Stimulated activated CD4-positive, alpha-beta T cell treated with anti-CD3 and anti-CD28 coated beads, Interleukin-15, amount 100 ng/mL, for 1 hour (primary cell): ENCODE results near the gene RAI1.

Experiments used
- DNase-seq, 2 donors: peaks; one replicate each; pipeline ENCODE4 v3.0.0-alpha.2; 2020; ENCODE audit warnings: low read depth in 1 of 2, low spot score in 1 of 2

Gene RAI1

GRCh38 chr17:17762744-17763105 lies 81.5 kb downstream of the RAI1 start:
- no peak for DNase-seq

DNA sequence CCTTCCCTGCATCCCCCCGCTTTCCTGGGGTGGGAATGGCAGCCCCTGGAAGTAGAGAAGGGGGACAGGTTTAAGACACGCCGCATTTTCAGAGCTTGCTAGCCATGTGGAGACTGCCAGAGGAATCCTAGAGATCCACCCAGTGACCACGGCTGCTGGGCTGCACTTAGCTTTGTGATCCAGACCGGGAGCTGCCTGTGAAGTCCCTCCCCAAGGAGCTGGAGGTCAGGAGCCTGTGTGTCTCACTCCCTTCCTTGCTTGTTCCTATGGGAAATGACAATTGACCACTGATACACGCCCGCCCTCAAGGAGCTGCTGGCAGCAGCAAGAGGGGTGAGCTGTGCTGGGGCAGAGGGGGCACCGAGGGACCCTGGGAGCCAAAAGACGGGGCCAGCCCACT lies 81.9 kb downstream of the RAI1 start:
- no peak for DNase-seq

- no peak for DNase-seq
These were observed 82.5 kb downstream of the RAI1 start for GRCh38 chr17:17763734-17764133.

DNA sequence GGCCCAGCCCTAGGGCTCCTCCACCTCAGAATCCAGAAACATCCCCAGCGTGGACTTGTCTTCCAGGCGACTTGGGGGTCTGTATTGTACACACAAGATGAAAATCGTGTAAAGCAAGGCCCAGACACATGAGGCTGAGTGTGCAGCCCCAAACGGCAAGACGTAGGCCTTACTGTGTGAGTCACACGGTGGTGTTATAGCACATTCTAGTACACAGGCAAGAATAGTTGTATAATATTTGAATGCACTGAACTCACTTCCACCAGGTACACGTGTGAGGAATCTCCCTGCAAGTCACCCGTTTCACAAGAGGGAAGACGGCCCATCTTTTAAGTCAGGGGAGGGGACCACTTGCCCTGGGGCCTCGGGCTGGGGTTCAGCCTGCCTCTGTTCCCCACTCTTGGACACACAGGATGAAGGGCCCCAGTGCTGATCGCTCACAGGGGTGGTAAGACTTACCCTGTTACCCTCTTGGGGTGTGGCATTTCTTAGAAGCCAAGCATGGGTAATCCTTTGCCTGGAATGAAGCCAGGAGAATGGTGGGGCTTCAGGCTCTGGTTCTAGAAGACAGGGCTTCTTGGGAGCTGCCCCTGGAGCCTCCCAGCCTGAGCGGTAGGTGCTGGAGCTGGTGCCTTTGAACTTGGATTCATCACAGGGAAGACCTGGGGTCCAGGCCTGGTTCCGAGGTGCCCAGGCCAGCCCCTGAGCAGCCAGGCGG lies 84.3 kb downstream of the RAI1 start:
- DNase-seq = no peak

DNA sequence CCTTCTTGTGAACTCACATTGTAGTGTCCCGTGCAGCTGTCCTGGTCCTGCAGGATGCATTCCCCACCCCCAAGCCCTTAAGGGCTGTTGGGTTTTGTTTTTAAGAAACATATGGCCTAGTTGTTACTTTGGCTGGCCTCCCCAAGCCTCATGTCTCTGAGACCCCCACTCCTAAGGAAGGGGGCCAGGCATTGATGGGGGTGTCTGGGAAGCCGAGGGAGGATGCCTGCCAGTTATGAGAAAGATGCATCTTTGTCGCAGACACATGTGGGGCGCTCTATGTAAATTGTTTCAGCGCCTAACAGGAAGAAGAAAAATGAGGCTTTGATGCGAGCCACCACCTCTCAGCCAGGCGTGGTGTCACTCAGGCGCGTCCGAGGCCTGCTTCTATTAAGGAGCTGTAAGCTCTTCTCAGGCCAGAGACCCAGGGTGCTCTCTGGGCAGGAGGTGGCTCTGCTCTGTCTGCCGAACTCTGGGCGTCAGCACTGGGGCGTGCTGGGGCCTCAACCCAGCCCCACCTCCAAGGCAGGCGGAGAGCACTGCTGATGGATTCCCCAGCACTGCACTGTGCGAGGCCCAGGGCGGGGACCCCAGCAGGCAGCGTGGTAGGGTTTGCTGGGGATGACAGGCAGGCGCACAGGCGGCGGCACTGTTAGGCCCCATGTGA lies 85.0 kb downstream of the RAI1 start:
- no peak for DNase-seq

DNA sequence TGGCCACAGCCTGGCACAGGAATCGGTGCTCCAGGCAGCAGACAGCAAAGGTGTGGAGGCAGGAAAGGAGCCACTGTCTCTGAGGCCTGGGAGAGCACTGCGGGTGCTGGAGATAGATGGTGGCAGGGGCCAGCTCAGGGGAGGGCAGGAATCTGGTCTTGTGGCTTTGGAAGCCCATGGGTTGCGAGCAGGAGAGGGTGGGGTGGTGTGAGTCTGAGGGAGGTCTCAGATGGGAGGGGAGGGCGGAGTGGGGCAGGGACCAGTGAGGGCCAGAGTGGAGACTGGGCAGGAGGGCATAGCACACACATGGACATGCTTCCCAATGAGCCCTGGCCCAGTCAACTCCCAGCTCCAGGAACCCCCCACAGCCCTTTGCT lies 85.5 kb downstream of the RAI1 start:
- no peak for DNase-seq

DNA sequence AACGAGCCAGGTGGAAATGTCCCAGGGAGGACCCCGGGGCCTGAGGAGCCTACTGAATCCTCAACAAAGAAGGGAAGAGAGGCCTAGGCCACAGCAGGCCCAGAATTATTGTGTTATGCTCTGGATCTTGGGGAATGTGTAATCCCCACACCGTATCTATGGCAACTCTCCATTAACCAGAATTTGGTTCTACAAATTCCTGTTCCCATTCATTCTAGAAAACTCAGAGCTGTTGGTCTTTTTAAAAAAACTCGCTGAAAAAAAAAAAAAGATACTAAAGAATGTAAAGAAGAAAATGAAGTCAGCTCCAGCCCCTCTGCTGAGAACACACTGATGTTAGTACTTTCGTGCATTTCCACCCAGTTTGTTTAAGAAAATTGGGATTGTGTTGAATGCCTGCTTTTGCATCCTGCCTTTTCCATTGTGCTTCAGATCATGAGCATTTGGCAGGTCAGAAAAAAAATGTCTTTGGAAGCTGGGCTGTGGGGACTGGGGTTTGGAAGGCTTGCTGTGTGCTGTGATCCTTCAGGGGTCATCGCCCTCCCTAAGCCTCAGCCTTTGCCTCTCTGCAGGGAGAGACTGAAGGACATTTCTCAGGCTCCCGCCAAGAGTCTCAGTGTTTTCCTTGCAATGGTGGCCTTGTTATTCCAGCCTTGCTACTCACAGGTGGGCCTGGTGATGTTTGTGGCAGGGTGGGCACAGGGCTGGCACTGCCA lies 86.1 kb downstream of the RAI1 start:
- DNase-seq = no peak

- no peak for DNase-seq
These were observed 86.7 kb downstream of the RAI1 start for GRCh38 chr17:17767887-17768418.

GRCh38 chr17:17768424-17769088 lies 87.3 kb downstream of the RAI1 start:
- DNase-seq = no peak

DNA sequence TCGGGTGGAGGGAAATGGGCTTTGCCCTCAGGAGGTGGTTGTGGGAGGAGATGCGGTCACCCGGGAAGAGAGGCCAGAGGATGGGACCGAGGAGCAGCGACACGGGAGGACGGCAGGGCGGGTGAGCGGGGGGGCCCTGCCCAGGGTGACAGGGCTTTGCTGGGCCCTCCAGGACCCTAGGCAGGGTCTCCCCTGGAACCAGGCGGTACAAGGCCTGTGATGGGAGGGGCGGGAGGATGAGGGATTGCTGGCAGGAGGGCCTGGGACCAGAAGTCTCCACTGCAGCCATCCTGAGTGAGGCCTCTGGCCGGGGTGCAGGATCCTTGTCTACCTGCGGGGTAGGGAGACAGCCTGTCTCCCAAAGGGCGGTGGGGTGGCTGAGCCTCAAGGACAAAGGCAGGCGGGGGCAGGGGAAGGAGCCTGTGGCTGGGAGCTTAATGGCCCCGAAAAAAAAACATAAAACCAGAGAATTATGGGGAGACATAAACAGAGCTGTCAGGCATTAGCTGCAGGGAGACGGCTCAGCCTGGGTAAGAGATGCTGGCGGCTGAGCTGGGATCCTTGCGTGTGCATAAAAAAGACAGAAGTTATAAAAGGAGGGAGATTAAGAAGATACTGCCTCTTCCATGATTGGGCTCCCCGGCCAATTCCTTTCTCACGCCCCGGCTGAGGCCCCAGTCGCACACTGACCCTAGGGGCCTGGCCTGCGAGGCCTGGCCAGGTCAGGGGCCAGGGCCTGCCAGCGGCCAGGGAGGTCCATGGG lies 88.8 kb downstream of the RAI1 start:
- DNase-seq = no peak

DNA sequence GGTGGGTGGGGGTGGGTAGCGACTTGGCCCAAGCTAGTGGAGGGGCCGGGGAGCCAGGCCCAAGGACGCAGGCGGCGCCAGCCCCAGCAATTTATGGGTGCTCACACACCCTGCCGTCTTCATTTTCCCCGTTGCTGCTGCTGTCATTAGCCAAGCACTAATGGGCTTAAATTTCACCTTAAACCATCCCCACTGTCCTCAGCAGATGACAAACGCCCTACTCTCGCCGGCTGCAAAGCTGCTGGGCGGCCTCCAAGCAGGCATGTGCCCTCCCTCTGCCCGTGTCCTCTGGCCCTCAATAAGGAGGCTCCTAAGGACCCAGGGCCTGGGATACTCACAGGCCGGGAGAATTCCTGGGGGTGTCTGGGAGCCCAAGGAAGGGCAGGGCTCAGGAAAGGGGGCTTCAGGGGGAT lies 89.4 kb downstream of the RAI1 start:
- no peak for DNase-seq

GRCh38 chr17:17771498-17772201 lies 90.4 kb downstream of the RAI1 start:
- no peak for DNase-seq

DNA sequence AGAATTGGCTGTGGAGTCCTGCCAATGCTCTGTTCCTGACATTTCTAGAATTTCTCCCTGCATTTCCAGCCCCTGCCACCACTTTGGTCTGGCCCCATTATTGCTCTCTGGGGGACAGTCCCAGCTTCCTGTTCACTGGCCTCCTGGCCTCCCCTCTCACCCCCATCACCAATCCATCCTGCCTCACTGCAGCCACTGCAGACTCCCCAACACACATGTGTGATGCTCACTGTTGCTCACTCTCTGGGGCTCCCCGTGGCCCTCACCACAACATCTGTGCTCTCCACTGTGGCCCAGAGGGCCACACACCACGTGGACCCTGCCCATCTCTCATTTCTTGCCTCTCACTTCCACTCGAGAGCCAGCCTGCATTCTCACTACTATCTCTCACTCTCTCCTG lies 91.0 kb downstream of the RAI1 start:
- no peak for DNase-seq

- DNase-seq = no peak
These were observed 93.0 kb downstream of the RAI1 start for GRCh38 chr17:17774009-17774881.

DNA sequence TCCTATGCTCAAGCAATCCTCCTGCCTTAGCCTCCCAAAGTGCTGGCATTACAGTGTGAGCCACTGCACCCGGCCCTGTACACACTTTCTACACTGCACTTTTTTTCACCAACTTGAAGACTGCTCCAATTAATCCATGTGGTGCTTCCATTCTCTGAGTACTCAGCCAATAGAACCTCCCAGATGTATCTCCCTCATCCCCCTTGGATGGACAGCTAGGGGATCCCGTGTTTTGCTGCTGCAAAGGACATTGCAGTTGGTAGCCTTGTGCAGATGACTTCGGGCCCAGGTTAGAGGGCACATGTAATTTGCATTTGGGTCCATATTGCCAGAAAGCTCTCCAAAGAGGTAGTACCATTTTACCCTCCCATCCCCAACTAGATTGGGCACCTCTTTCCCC lies 95.6 kb downstream of the RAI1 start:
- no peak for DNase-seq

- DNase-seq = no peak
These were observed 97.2 kb downstream of the RAI1 start for GRCh38 chr17:17778308-17779014.

DNA sequence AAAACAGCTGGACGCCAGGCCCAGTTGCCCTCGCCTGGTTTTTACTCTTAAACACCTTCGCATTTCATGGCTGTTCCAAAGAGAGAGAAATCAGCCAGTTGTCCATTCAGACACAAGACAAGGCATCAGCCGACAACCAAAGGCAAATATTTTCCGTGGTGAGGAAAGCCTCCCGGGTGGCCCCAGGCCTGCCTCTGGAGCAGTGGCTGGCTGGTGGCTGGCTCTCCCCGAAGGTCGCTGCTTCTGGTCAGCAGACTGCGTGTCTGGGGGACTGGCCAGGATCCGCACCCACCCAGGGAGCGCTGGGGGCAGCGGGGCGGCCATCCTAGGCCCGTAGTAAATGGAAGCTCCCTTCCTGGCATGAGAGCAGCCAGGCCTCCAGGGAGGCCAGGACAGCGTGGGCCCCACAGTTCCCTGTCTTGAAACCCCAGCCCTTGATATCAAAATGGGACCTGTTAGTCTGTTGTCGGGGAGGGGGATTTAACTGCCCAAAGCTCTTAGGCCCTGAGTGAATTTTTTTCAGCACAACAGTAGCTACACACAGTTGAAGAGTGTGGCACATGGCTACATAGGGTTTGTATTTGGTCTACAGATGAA lies 97.9 kb downstream of the RAI1 start:
- no peak for DNase-seq

- no peak for DNase-seq
These were observed 99.8 kb downstream of the RAI1 start for GRCh38 chr17:17780922-17781590.
